HPDE6-E6E7 (cell line): Measurements from ENCODE around the gene BRI3.
A peak's percentile ranks its signal among the peaks of the same experiment; 100 is the strongest.

ENCODE experiments used
- DNase-seq: peaks from one replicate; pipeline ENCODE4 v3.0.0; 2011; ENCODE audit warnings: missing footprints; ENCODE audit errors: extremely low spot score

Gene BRI3

GRCh38 chr7:98252425-98253054 lies 28.9 kb upstream of the BRI3 start:
- DNase-seq: peak; percentile 25

- DNase-seq: no peak
Observed at GRCh38 chr7:98254516-98254915, 27.0 kb upstream of the BRI3 start.

- DNase-seq: no peak
Observed at GRCh38 chr7:98254951-98255610, 26.4 kb upstream of the BRI3 start.

GRCh38 chr7:98256431-98256830 lies 25.1 kb upstream of the BRI3 start:
- no peak for DNase-seq

- no peak for DNase-seq
Observed at GRCh38 chr7:98257701-98258100, 23.8 kb upstream of the BRI3 start.

- no peak for DNase-seq
Observed at GRCh38 chr7:98265841-98266271, 15.6 kb upstream of the BRI3 start.

GRCh38 chr7:98266840-98267239 lies 14.6 kb upstream of the BRI3 start:
- no peak for DNase-seq

GRCh38 chr7:98267303-98267702 lies 14.2 kb upstream of the BRI3 start:
- DNase-seq: no peak

GRCh38 chr7:98276241-98276761 lies 5.2 kb upstream of the BRI3 start:
- DNase-seq: no peak

DNA sequence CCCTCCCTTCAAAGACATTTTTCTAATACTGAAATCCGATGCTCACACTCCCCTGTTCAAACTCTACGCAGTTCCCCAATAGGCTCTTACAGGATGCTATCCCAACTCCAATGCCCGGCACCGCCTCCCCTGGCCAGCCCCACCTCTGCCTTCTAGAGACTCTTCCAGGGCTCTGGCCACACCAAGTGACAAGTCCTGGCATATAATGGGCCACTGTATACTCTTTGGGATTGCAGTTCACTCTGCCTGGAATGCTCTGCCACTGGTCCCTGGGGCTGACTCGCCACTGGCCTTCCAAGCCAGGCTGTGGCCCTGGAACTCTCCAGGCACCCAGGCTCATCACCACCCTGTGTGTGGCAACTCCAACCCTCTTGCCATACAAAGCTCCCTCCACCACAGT lies 3.1 kb upstream of the BRI3 start:
- no peak for DNase-seq

GRCh38 chr7:98278936-98279335 lies 2.5 kb upstream of the BRI3 start:
- no peak for DNase-seq

- DNase-seq: no peak
Observed at GRCh38 chr7:98280296-98280695, 1.2 kb upstream of the BRI3 start.

DNA sequence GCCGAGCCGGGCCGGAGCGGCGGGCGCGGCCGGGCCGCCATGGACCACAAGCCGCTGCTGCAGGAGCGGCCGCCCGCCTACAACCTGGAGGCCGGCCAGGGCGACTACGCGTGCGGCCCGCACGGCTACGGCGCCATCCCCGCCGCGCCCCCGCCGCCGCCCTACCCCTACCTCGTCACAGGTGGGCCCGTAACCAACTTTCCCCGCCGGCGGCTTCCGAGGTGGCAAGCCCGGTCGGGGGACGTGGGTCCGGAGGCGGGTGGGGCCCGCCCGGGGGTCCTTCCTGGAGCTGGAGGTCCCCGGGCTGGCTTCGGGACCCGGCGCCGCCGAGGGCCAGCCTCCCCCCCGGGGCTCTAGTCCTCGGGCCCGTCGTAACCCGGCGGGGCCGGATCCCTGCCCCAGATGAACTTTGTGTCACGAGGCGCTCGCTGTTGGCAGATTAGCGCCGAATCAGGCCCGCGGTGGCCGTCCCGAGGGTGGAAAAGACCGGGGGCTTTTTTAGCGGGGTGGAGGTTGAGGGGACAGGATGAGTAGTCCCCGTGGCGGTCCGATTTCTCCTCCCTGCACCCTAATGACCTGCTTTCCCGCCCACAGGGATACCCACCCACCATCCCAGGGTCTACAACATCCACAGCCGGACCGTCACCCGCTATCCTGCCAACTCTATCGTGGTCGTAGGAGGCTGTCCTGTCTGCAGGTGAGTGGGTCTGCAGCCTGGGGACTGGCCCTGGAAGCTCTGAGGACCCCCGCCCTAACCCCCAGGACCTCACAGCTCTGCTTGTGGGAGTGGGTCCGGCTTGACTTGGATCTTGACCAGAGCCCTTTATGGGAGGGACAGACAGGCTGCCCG lies 496 bp downstream of the BRI3 start:
- no peak for DNase-seq

DNA sequence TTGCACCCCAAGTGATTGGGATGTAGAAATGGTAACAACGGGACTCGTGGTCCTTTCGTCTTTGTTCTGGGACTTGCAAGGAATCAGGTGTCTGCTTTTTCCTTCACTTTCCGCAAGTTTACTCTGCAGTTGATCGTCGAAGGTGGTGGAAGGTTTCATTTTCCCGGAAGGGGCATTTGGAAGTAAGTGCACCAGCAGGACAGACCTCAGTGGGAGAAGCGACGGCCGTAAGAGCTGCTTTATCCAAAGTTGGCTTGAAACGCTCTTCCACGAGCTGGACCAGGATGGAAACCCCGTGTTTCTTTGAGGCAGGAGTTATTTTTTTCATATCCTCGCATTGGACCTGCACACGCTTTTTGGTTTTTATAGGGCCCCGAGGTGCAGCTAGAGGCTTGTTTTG lies 1.2 kb downstream of the BRI3 start:
- DNase-seq: no peak

- DNase-seq: no peak
Observed at GRCh38 chr7:98283127-98283886, 1.8 kb downstream of the BRI3 start.

DNA sequence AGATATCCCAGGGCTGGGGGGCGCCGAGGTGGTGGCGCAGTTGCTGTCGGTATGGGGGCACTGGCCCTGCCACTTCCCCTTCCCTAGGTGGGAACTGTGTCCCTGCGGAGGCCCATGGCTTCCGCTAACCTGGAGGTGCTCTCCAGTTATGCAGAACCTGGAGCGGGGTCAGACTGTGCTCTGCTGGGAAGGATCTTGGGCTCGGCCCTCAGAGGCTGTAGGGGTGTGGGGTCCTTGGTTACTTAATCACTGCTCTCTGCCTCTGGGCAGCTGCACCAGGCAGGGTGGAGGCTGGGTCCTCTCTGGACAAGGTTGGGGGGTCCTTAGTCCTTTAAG lies 2.4 kb downstream of the BRI3 start:
- DNase-seq: no peak

GRCh38 chr7:98284335-98285036 lies 3.0 kb downstream of the BRI3 start:
- DNase-seq: no peak

DNA sequence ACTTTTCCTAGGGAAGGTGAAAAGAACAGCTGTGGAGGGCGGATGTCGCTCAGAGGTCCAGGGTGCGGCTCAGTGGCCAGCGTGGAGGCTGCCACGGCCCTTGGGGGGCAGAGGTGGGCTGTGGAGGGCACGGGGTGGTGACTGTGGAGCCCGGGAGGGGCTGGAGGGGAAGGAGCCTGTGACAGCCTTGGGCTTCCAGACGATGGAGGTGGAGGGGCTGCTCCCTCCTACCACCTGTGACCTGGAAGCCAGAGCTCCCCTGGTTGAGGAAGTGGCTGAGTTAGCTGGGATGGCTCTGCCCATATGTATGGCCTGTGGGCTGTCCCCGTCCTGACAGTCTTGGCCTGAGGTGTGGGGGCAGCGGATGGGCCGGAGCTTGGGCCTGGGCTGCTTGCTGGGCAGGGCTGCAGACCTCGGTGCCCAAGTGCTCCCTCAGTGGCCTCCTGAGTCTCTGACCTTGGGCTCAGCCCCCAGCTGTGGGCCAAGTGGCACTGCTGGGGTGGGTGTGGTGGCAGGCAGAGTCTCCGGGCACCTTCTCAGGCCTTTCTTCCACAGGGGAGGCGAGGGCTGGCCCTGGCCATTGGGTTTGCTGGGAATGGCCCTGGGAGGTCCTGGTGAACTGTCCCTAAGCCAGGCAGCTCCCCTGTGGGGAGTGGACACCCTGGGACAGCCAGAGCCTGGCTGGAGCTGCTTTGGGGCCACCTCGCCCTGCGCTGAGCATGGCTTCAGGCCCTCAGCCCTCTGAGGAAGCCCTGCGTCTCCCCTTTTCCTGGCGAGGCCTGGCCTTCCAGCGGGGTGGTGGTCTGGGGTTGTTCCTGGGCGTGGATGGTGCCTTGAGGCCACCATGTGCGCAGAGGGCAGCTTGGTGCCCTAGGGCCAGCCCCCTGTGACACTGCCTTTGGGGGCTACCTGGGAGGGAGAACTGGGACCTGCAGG lies 3.9 kb downstream of the BRI3 start:
- DNase-seq: no peak

- DNase-seq: no peak
Observed at GRCh38 chr7:98286093-98286539, 4.6 kb downstream of the BRI3 start.
